SK-N-MC (cell line): ENCODE results near the gene ARID1B.

Experiments
- EZH2 ChIP-seq: fragments of 200-600 bp; sonication (generic); IDR thresholded peaks from one replicate; pipeline ENCODE4 v1.6.1; 2017; ENCODE audit warnings: antibody characterized with exemption
- POLR2AphosphoS5 ChIP-seq: IDR thresholded peaks from 2 replicates; pipeline ENCODE4 v1.6.1; 2012; ENCODE audit warnings: mild to moderate bottlenecking, low read depth, low read length, borderline replicate concordance

DNA sequence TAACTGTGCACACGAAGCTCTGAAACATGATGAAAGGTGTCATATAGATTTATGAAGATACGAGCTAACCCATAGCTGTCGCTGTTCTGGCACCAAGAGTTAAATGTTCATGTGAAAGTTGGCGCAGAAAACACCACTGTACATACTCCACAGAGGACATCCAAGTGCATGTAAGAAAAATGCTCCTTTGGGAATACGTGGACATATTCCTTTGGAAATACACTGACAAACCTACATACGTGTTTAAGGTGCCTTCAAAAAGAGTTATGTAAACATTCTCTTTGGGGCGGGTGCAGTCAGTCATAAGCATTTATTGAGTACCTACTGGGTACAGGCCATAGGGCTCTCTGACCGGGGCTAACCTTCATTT, 723 bp upstream of the ARID1B start:
- TF ChIP-seq POLR2AphosphoS5 (0 out of 2 replicates have a peak, but pooled peaks have one; percentile 33), EZH2 (no peak)
